ENCODE results near the gene PCDHA7. TPM values are rescaled to one million over a fixed set of nuclear protein-coding genes. Genes with fewer than 3 reads are reported as not detected.
"Not testable (repeated sequence)": the region's sequence is repeated elsewhere in the genome, so short reads cannot be mapped to it uniquely, and the experiment has no call there.

PCDHA7 gene
- 0.27 TPM for total RNA-seq

GRCh38 chr5:140833993-140834392, at the start of gene PCDHA7:
Gene PCDHA7 (plus strand): TSS chr5:140834269. CDS start chr5:140834384, 115 bp downstream.
- DNase-seq (ENCODE audit: low read depth in 2 of 3, low spot score in 2 of 3) = no peak

- DNase-seq (ENCODE audit: low read depth in 2 of 3, low spot score in 2 of 3) = no peak
Observed at GRCh38 chr5:140785905-140786686, 48.0 kb upstream of the PCDHA7 start, which contains the start of gene PCDHA1. Gene PCDHA1 (plus strand): TSS chr5:140786140.

- DNase-seq (ENCODE audit: low read depth in 2 of 3, low spot score in 2 of 3) = not testable (repeated sequence)
Observed at GRCh38 chr5:140787422-140787821, 46.6 kb upstream of the PCDHA7 start.

- not testable (repeated sequence) for DNase-seq (ENCODE audit: low read depth in 2 of 3, low spot score in 2 of 3)
Observed at GRCh38 chr5:140787849-140788504, 46.1 kb upstream of the PCDHA7 start.

- no peak for DNase-seq (ENCODE audit: low read depth in 2 of 3, low spot score in 2 of 3)
Observed at GRCh38 chr5:140791089-140791488, 43.0 kb upstream of the PCDHA7 start.

GRCh38 chr5:140794595-140795258, 39.3 kb upstream of the PCDHA7 start, which contains the start of gene PCDHA2:
Gene PCDHA2 (plus strand): TSS chr5:140794852.
- DNase-seq (ENCODE audit: low read depth in 2 of 3, low spot score in 2 of 3) = no peak

- no peak for DNase-seq (ENCODE audit: low read depth in 2 of 3, low spot score in 2 of 3)
Observed at GRCh38 chr5:140795259-140795641, 38.8 kb upstream of the PCDHA7 start.

- not testable (repeated sequence) for DNase-seq (ENCODE audit: low read depth in 2 of 3, low spot score in 2 of 3)
Observed at GRCh38 chr5:140796072-140796717, 37.9 kb upstream of the PCDHA7 start.

- DNase-seq (ENCODE audit: low read depth in 2 of 3, low spot score in 2 of 3) = no peak
Observed at GRCh38 chr5:140796718-140797095, 37.4 kb upstream of the PCDHA7 start.

GRCh38 chr5:140800816-140801493, 33.1 kb upstream of the PCDHA7 start, which contains the start of gene PCDHA3:
Gene PCDHA3 (plus strand): TSS chr5:140801057.
- peak in 1 of 3 donors; percentile 12 for DNase-seq (ENCODE audit: low read depth in 2 of 3, low spot score in 2 of 3)

GRCh38 chr5:140801494-140801841, 32.6 kb upstream of the PCDHA7 start:
- no peak for DNase-seq (ENCODE audit: low read depth in 2 of 3, low spot score in 2 of 3)

GRCh38 chr5:140802381-140802780, 31.7 kb upstream of the PCDHA7 start:
- DNase-seq (ENCODE audit: low read depth in 2 of 3, low spot score in 2 of 3) = not testable (repeated sequence)

GRCh38 chr5:140802781-140803271, 31.2 kb upstream of the PCDHA7 start:
- DNase-seq (ENCODE audit: low read depth in 2 of 3, low spot score in 2 of 3) = no peak

GRCh38 chr5:140806834-140807775, 27.0 kb upstream of the PCDHA7 start, which contains the start of gene PCDHA4:
Gene PCDHA4 (plus strand): TSS chr5:140807068.
- peak in 2 of 3 donors; percentile 17 to 34 for DNase-seq (ENCODE audit: low read depth in 2 of 3, low spot score in 2 of 3)

GRCh38 chr5:140808241-140808888, 25.7 kb upstream of the PCDHA7 start:
- not testable (repeated sequence) for DNase-seq (ENCODE audit: low read depth in 2 of 3, low spot score in 2 of 3)

GRCh38 chr5:140808889-140809291, 25.2 kb upstream of the PCDHA7 start:
- DNase-seq (ENCODE audit: low read depth in 2 of 3, low spot score in 2 of 3) = no peak

- DNase-seq (ENCODE audit: low read depth in 2 of 3, low spot score in 2 of 3) = peak in 1 of 3 donors; percentile 9
Observed at GRCh38 chr5:140821375-140822280, 12.4 kb upstream of the PCDHA7 start, which contains the start of gene PCDHA5. Gene PCDHA5 (plus strand): TSS chr5:140821613.
